GM21447 (cell line): Measurements from ENCODE around the gene HTR3E.
"Not testable (repeated sequence)": the region's sequence is repeated elsewhere in the genome, so short reads cannot be mapped to it uniquely, and the experiment has no call there.

Experiments used
- ATAC-seq: cut with Tn5 transposase; IDR thresholded peaks from one replicate; pipeline ENCODE4 v1.9.1; 2021; ENCODE audit not compliant: unreplicated experiment

HTR3E gene

GRCh38 chr3:184110316-184110725 lies 13.5 kb downstream of the HTR3E start:
- ATAC-seq: no peak

GRCh38 chr3:184116017-184116416 lies 19.2 kb downstream of the HTR3E start:
- no peak for ATAC-seq

- ATAC-seq: no peak
Measured at GRCh38 chr3:184117636-184118035, 20.8 kb downstream of the HTR3E start.

DNA sequence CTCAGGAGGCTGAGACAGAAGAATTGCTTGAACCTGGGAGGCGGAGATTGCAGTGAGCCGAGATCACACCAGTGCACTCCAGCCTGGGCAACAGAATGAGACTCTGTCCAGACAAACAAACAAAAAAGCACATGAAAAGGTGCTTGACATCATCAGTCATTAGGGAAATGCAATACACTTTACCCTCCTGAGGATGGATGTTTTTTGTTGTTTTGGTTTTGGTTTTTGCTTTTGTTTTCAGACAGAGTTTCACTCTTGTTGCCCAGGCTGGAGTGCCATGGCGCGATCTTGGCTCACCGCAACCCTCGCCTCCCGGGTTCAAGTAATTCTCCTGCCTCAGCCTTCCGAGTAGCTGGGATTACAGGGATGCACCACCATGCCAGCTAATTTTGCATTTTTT lies 24.2 kb downstream of the HTR3E start:
- not testable (repeated sequence) for ATAC-seq

GRCh38 chr3:184126006-184126405 lies 29.1 kb downstream of the HTR3E start:
- no peak for ATAC-seq

DNA sequence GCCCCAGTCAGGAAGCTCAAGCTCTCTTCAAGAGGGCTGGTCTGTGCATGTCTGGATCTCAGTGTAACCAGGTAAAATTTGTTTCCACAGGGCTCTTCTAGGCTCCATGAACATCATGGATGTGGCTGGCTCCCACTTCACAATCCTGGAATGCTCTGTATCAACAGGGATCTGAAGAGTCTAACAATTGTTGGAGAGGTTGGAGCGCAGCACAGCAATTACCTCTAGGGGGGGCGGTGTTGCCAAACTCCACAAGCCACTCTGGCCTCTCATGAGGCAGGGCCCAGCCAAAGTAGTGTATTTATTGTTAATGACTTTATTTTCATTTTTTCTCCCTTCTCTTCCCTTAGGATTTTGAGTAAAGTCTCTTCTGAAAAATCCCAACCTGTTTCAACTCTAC lies 32.1 kb downstream of the HTR3E start:
- ATAC-seq: no peak

DNA sequence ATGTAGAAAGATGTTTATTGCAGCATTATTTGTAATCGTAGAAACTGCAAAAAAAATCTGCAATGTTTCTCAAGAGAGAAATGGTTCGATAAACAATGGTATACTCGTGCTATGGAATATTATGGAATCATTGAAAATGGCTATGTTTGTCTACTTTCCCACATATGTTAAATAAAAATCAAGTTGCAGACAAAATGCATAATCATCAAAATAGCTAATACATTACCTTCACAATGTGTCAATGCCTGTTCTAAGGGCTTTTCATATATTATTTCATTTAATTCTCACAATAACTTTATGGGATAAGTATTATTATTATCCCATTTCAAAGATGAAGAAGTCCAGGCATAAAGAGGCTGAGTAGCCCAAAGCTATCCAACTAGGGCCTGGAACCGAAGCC lies 36.1 kb downstream of the HTR3E start:
- ATAC-seq: no peak

- peak; percentile 33 for ATAC-seq
Measured at GRCh38 chr3:184133840-184134745, 37.2 kb downstream of the HTR3E start.

DNA sequence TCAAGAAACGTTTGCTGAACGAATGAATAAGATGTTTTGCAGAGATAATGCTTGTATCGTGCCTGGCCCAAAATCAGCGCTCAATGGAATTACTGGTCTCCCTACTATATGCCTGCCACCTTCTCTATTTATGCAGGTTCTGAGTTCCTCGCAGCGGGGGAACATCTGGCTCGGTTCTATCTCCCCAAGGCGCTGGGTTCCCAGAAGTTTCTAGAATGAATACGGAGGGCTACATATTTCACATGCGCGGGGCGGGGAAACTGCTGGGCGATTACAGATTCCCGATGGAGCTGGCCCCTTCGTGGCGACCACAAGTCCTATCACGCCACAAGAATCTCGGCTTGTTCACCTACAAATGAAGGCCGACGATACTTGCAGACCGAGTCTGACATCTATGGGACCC lies 37.9 kb downstream of the HTR3E start:
- peak; percentile 23 for ATAC-seq

- ATAC-seq: peak; percentile 84
Measured at GRCh38 chr3:184135149-184135910, 38.5 kb downstream of the HTR3E start, which contains the start of gene EIF2B5. EIF2B5 (plus strand) TSS chr3:184135358; CDS start chr3:184135386, 28 bp downstream.

DNA sequence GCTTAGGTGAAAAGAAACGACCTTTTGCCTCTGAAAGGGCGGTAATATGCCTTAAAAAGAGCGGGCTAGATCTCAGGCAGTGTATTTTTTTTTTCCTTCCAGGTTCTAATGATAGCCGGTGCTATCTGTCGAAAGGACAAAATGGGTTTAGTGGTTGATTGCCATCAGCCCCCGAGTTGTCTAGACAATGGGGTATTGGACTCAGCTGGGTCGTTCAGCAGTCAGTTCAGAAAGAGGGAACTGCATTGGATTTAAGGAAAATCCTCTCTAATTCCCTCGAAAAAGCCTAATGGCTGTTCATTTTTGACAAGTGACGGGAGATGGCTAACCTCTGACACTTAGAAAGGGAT lies 39.0 kb downstream of the HTR3E start:
- ATAC-seq: no peak

DNA sequence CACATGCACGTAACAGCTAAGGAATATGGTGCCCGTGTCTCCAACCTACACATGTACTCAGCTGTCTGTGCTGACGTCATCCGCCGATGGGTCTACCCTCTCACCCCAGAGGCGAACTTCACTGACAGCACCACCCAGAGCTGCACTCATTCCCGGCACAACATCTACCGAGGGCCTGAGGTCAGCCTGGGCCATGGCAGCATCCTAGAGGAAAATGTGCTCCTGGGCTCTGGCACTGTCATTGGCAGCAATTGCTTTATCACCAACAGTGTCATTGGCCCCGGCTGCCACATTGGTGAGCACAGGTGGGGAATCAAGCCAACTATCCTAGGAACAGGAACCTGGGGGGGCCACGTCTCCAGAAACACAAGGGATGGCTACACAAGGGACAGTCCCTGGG lies 43.6 kb downstream of the HTR3E start:
- no peak for ATAC-seq

- ATAC-seq: no peak
Measured at GRCh38 chr3:184142199-184142598, 45.3 kb downstream of the HTR3E start.

DNA sequence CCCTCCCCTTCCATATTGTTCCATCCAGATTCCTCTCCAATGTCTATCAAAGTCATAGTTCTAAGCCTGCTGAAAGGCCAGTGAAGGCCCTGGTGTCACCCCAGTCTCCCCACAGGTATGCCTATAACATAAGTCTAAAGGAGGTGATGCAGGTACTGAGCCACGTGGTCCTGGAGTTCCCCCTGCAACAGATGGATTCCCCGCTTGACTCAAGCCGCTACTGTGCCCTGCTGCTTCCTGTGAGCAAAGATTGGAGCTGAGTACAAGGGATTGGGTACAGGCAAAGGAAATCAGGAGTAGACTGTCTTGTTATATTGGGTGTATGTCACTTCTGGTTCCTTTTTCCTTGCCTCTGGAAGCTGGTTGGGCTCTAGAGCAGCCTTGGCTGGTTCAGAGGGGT lies 46.5 kb downstream of the HTR3E start:
- ATAC-seq: no peak

DNA sequence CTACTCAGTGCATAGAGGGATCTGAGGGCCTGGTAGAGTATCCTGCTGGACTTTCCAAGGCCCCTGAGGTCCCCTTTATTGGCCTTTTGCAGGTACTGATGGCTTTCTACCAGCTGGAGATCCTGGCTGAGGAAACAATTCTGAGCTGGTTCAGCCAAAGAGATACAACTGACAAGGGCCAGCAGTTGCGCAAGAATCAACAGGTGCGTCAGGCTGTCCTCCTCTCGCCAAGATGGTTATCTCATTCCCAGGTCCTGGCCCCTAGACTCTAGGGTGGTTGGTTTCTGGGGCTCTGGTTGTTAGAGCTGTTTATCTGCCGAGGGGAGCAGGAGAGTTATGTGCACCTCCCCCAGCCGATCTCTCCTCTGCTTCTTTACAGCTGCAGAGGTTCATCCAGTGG lies 47.6 kb downstream of the HTR3E start:
- ATAC-seq: no peak

- ATAC-seq: no peak
Measured at GRCh38 chr3:184145111-184145524, 48.3 kb downstream of the HTR3E start.

- no peak for ATAC-seq
Measured at GRCh38 chr3:184145751-184146270, 48.9 kb downstream of the HTR3E start.

DNA sequence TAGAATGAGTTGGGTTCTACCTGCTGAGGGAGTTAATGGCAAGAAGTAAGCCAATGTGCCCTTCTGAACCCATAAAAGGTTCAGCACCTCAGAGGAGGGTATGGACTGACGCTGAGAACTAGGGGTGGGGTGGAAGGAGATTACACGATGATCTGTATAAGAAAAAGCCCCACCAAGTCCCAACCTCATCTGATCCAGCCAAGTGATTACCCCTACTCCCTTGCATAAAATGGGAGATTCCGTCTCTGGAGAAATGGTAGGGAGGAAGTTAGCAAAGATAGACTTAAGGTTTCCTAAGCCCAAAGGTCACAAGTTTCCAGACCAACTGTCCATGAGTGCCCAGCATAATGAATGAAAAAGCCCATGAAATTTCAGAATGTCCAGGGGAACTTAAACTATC lies 51.2 kb downstream of the HTR3E start:
- ATAC-seq: no peak

DNA sequence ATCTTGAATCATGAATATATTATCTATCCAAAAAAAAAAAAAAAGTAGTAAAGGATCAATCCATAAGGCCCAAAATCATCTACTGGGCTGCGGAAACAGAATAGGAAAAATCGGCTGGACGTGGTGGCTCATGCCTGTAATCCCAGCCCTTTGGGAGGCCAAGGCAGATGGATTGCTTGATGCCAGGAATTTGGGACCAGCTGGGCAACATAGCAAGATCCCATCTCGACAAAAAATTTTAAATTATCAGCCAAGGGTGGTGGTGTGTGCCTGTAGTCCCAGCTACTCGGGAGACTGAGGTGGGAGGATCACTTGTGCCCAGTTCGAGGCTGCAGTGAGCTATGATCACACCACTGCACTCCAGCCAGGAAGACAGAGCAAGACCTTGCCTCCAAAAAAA lies 52.3 kb downstream of the HTR3E start:
- no peak for ATAC-seq

GRCh38 chr3:184149770-184150169 lies 52.9 kb downstream of the HTR3E start:
- not testable (repeated sequence) for ATAC-seq

DNA sequence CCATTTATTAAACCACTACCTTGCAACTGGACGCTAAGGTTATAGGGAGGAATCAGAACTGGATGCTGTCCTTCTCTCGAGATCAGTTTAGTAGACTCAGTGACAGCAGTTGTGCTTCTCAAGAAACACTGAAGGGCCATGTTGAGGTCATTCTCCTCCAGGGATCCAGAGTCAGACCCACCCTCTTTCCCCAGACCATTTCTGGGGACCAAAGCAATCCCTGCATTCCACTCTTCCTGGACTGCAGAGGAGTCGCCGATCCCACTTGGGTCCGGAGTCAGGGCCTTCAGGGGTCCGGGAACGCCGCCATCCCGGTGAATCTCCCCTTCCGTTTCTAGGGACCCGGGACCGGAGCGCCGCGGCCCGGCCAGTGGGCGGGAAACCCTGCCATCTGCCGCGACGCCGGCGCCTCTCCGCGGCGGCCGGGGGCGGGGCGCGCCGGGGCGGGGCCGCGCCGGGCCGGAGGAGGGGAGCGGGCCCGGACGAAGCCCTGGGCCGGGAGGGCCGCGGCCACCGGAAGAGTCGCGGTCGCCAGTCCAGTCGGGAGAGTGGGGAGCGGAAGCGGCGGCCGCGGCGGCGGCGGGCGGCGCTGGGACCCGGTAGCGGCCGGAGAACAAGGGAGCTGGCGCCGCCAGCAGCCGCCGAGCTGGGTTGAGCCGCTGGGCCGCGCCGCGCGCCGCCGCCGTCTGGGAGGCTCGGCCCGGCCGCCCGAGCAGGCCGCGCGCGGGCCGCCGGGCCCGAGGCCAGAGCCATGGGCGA lies 58.2 kb downstream of the HTR3E start, which contains the start of gene DVL3:
Gene DVL3, plus strand, starts transcription at position 493 of the 759 bp plus-strand sequence. Its CDS starts 259 bp downstream, at position 752.
- peak; percentile 63 for ATAC-seq
